ENCODE data around the gene STX8. TPM values are rescaled to one million over a fixed set of nuclear protein-coding genes. Genes with fewer than 3 reads are reported as not detected.
"Not testable (repeated sequence)": the region's sequence is repeated elsewhere in the genome, so short reads cannot be mapped to it uniquely, and the experiment has no call there.

Gene STX8
- total RNA-seq, 2 experiments from 2014 or later: 60.6 to 68.0 TPM

- H3K27ac Mint-ChIP-seq: no peak overlapping the region
Observed at GRCh38 chr17:9402590-9403199, 172.9 kb downstream of the STX8 start.

GRCh38 chr17:9401434-9401833 lies 174.2 kb downstream of the STX8 start:
- H3K4me3 Mint-ChIP-seq: no peak overlapping the region
- H3K27ac Mint-ChIP-seq: no peak overlapping the region
- intact Hi-C loops (cut with micrococcal nuclease): no loop called here
- CTCF ChIA-PET: no interaction called here
- DNase-seq: no peak
- no peaks in the 10 kb centered on the region for H3K27me3 Mint-ChIP-seq (ENCODE audit: low read depth)
- H3K9me3 Mint-ChIP-seq: peaks cover 7% of the 10 kb centered on the region
- H3K4me1 Mint-ChIP-seq (ENCODE audit: low read depth): no peaks in the 10 kb centered on the region
- peaks cover 13% of the 10 kb centered on the region for H3K36me3 Mint-ChIP-seq (ENCODE audit: low read depth)

More at GRCh38 chr17:9402590-9403199, 172.9 kb downstream of the STX8 start:
- CTCF ChIA-PET: interaction anchor here (0.6 to 0.9 kb wide), 3 partner anchors 34 to 338 kb away, joined by 3 to 6 read pairs (median 3); no protein-coding TSS in a partner anchor
- Mint-ChIP-seq H3K9me3 (peaks cover 7% of the 10 kb centered on the region), H3K4me3 (no peak overlapping the region), H3K27me3 (ENCODE audit: low read depth) (no peaks in the 10 kb centered on the region), H3K36me3 (ENCODE audit: low read depth) (peaks cover 13% of the 10 kb centered on the region), H3K4me1 (ENCODE audit: low read depth) (no peaks in the 10 kb centered on the region)
- intact Hi-C loops (cut with micrococcal nuclease): no loop called here
- peak; percentile 40 for DNase-seq

GRCh38 chr17:9389111-9389527 lies 186.5 kb downstream of the STX8 start:
- DNase-seq: peak; percentile 9
- peaks cover 8% of the 10 kb centered on the region for H3K4me1 Mint-ChIP-seq (ENCODE audit: low read depth)
- peaks cover 14% of the 10 kb centered on the region for H3K9me3 Mint-ChIP-seq
- H3K27me3 Mint-ChIP-seq (ENCODE audit: low read depth): no peaks in the 10 kb centered on the region
- CTCF ChIA-PET: interaction anchor here (0.7 kb wide), 1 partner anchor 32 kb away, joined by 6 read pairs; no protein-coding TSS in a partner anchor
- no peak overlapping the region for H3K4me3 Mint-ChIP-seq
- H3K27ac Mint-ChIP-seq: no peak overlapping the region
- H3K36me3 Mint-ChIP-seq (ENCODE audit: low read depth): peaks cover 22% of the 10 kb centered on the region
- intact Hi-C loops (cut with micrococcal nuclease): no loop called here

GRCh38 chr17:9386401-9386800 lies 189.2 kb downstream of the STX8 start:
- intact Hi-C loops (cut with micrococcal nuclease): no loop called here
- peaks cover 5% of the 10 kb centered on the region for H3K36me3 Mint-ChIP-seq (ENCODE audit: low read depth)

GRCh38 chr17:9383826-9384225 lies 191.8 kb downstream of the STX8 start:
- CTCF ChIA-PET: no interaction called here
- Mint-ChIP-seq H3K4me3 (no peak overlapping the region), H3K9me3 (no peaks in the 10 kb centered on the region)

More at GRCh38 chr17:9386401-9386800, 189.2 kb downstream of the STX8 start:
- H3K9me3 Mint-ChIP-seq: no peaks in the 10 kb centered on the region
- CTCF ChIA-PET: no interaction called here
- no peak for DNase-seq
- H3K27me3 Mint-ChIP-seq (ENCODE audit: low read depth): no peaks in the 10 kb centered on the region
- H3K27ac Mint-ChIP-seq: no peak overlapping the region
- H3K4me1 Mint-ChIP-seq (ENCODE audit: low read depth): peaks cover 8% of the 10 kb centered on the region
- no peak overlapping the region for H3K4me3 Mint-ChIP-seq

GRCh38 chr17:9382626-9383025 lies 193.0 kb downstream of the STX8 start:
- Mint-ChIP-seq H3K9me3 (no peaks in the 10 kb centered on the region), H3K36me3 (ENCODE audit: low read depth) (peaks cover 17% of the 10 kb centered on the region)
- CTCF ChIA-PET: no interaction called here

More at GRCh38 chr17:9383826-9384225, 191.8 kb downstream of the STX8 start:
- no peak overlapping the region for H3K27ac Mint-ChIP-seq
- H3K36me3 Mint-ChIP-seq (ENCODE audit: low read depth): peaks cover 6% of the 10 kb centered on the region
- no peak for DNase-seq
- peaks cover 2% of the 10 kb centered on the region for H3K4me1 Mint-ChIP-seq (ENCODE audit: low read depth)
- intact Hi-C loops (cut with micrococcal nuclease): no loop called here
- H3K27me3 Mint-ChIP-seq (ENCODE audit: low read depth): no peaks in the 10 kb centered on the region

GRCh38 chr17:9381068-9381467 lies 194.6 kb downstream of the STX8 start:
- Mint-ChIP-seq H3K4me1 (ENCODE audit: low read depth) (no peaks in the 10 kb centered on the region), H3K36me3 (ENCODE audit: low read depth) (peaks cover 26% of the 10 kb centered on the region), H3K4me3 (no peak overlapping the region), H3K27ac (no peak overlapping the region), H3K27me3 (ENCODE audit: low read depth) (no peaks in the 10 kb centered on the region), H3K9me3 (no peaks in the 10 kb centered on the region)
- intact Hi-C loops (cut with micrococcal nuclease): no loop called here
- CTCF ChIA-PET: no interaction called here
- DNase-seq: no peak

More at GRCh38 chr17:9382626-9383025, 193.0 kb downstream of the STX8 start:
- Mint-ChIP-seq H3K27ac (no peak overlapping the region), H3K4me3 (no peak overlapping the region), H3K27me3 (ENCODE audit: low read depth) (no peaks in the 10 kb centered on the region), H3K4me1 (ENCODE audit: low read depth) (no peaks in the 10 kb centered on the region)
- DNase-seq: no peak
- intact Hi-C loops (cut with micrococcal nuclease): no loop called here

- Mint-ChIP-seq H3K27me3 (ENCODE audit: low read depth) (no peaks in the 10 kb centered on the region), H3K4me3 (no peak overlapping the region), H3K9me3 (no peaks in the 10 kb centered on the region), H3K4me1 (ENCODE audit: low read depth) (no peaks in the 10 kb centered on the region), H3K36me3 (ENCODE audit: low read depth) (peaks cover 29% of the 10 kb centered on the region), H3K27ac (no peak overlapping the region)
- intact Hi-C loops (cut with micrococcal nuclease): no loop called here
- no peak for DNase-seq
- CTCF ChIA-PET: interaction anchor here (0.6 kb wide), 1 partner anchor 530 kb away, joined by 3 read pairs; no protein-coding TSS in a partner anchor
Observed at GRCh38 chr17:9380361-9380760, 195.3 kb downstream of the STX8 start.

GRCh38 chr17:9376177-9376576 lies 199.4 kb downstream of the STX8 start:
- H3K9me3 Mint-ChIP-seq; H3K27ac Mint-ChIP-seq; CTCF ChIA-PET; intact Hi-C loops (cut with micrococcal nuclease); H3K4me1 Mint-ChIP-seq (ENCODE audit: low read depth); H3K4me3 Mint-ChIP-seq; H3K27me3 Mint-ChIP-seq (ENCODE audit: low read depth); DNase-seq: not testable (repeated sequence)
- peaks cover 27% of the 10 kb centered on the region for H3K36me3 Mint-ChIP-seq (ENCODE audit: low read depth)

- no peak overlapping the region for H3K27ac Mint-ChIP-seq
- no peaks in the 10 kb centered on the region for H3K27me3 Mint-ChIP-seq (ENCODE audit: low read depth)
- H3K36me3 Mint-ChIP-seq (ENCODE audit: low read depth): peaks cover 2% of the 10 kb centered on the region
- H3K4me1 Mint-ChIP-seq (ENCODE audit: low read depth): peaks cover 6% of the 10 kb centered on the region
- intact Hi-C loops (cut with micrococcal nuclease): no loop called here
- no peak overlapping the region for H3K4me3 Mint-ChIP-seq
- CTCF ChIA-PET: no interaction called here
- no peaks in the 10 kb centered on the region for H3K9me3 Mint-ChIP-seq
- no peak for DNase-seq
Observed at GRCh38 chr17:9371019-9371418, 204.6 kb downstream of the STX8 start.

GRCh38 chr17:9370467-9370866 lies 205.2 kb downstream of the STX8 start:
- no peaks in the 10 kb centered on the region for H3K36me3 Mint-ChIP-seq (ENCODE audit: low read depth)
- no peaks in the 10 kb centered on the region for H3K9me3 Mint-ChIP-seq
- no peak overlapping the region for H3K27ac Mint-ChIP-seq
- CTCF ChIA-PET: no interaction called here
- no peaks in the 10 kb centered on the region for H3K27me3 Mint-ChIP-seq (ENCODE audit: low read depth)
- peaks cover 6% of the 10 kb centered on the region for H3K4me1 Mint-ChIP-seq (ENCODE audit: low read depth)
- intact Hi-C loops (cut with micrococcal nuclease): no loop called here
- H3K4me3 Mint-ChIP-seq: no peak overlapping the region
- DNase-seq: no peak

- CTCF ChIA-PET: interaction anchor here (0.6 to 0.9 kb wide), 2 partner anchors 34 to 550 kb away, joined by 3 read pairs; no protein-coding TSS in a partner anchor
- intact Hi-C loops (cut with micrococcal nuclease): no loop called here
- H3K27ac Mint-ChIP-seq: no peak overlapping the region
- no peaks in the 10 kb centered on the region for H3K36me3 Mint-ChIP-seq (ENCODE audit: low read depth)
- no peak for DNase-seq
- peaks cover 10% of the 10 kb centered on the region for H3K4me1 Mint-ChIP-seq (ENCODE audit: low read depth)
- no peaks in the 10 kb centered on the region for H3K9me3 Mint-ChIP-seq
- no peak overlapping the region for H3K4me3 Mint-ChIP-seq
- no peaks in the 10 kb centered on the region for H3K27me3 Mint-ChIP-seq (ENCODE audit: low read depth)
Observed at GRCh38 chr17:9368631-9369030, 207.0 kb downstream of the STX8 start.

GRCh38 chr17:9367156-9367555 lies 208.5 kb downstream of the STX8 start:
- Mint-ChIP-seq H3K4me3 (no peak overlapping the region), H3K36me3 (ENCODE audit: low read depth) (no peaks in the 10 kb centered on the region), H3K9me3 (no peaks in the 10 kb centered on the region), H3K4me1 (ENCODE audit: low read depth) (peaks cover 10% of the 10 kb centered on the region), H3K27ac (no peak overlapping the region), H3K27me3 (ENCODE audit: low read depth) (no peaks in the 10 kb centered on the region)
- intact Hi-C loops (cut with micrococcal nuclease): no loop called here
- DNase-seq: no peak
- CTCF ChIA-PET: no interaction called here
